ENCODE data around the gene SLX4IP.

- no peak for TF ChIP-seq CTCF (tag by site-specific recombination; IDR thresholded peaks at IDR 0.05)
- TF ChIP-seq, protein P1, sequence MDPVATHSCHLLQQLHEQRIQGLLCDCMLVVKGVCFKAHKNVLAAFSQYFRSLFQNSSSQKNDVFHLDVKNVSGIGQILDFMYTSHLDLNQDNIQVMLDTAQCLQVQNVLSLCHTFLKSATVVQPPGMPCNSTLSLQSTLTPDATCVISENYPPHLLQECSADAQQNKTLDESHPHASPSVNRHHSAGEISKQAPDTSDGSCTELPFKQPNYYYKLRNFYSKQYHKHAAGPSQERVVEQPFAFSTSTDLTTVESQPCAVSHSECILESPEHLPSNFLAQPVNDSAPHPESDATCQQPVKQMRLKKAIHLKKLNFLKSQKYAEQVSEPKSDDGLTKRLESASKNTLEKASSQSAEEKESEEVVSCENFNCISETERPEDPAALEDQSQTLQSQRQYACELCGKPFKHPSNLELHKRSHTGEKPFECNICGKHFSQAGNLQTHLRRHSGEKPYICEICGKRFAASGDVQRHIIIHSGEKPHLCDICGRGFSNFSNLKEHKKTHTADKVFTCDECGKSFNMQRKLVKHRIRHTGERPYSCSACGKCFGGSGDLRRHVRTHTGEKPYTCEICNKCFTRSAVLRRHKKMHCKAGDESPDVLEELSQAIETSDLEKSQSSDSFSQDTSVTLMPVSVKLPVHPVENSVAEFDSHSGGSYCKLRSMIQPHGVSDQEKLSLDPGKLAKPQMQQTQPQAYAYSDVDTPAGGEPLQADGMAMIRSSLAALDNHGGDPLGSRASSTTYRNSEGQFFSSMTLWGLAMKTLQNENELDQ (tag by site-specific recombination; IDR thresholded peaks at IDR 0.05; ENCODE audit: low read depth) = no peak
- no peak for TF ChIP-seq KLF9 (tag by site-specific recombination; IDR thresholded peaks at IDR 0.05; ENCODE audit: low read depth)
- TF ChIP-seq KLF10 (tag by site-specific recombination; IDR thresholded peaks at IDR 0.05) = no peak
- TF ChIP-seq ZEB2 (tag by site-specific recombination; IDR thresholded peaks at IDR 0.05) = no peak
- TF ChIP-seq ZNF48 (tag by site-specific recombination; IDR thresholded peaks at IDR 0.05) = no peak
- TF ChIP-seq ZNF274 (IDR thresholded peaks at IDR 0.05; ENCODE audit: low read length) = no peak
- no peak for TF ChIP-seq ZNF274 (tag by site-specific recombination; IDR thresholded peaks at IDR 0.05; ENCODE audit: borderline replicate concordance)
- TF ChIP-seq YY1 (tag by site-specific recombination; IDR thresholded peaks at IDR 0.05) = no peak
- TF ChIP-seq, protein P2, sequence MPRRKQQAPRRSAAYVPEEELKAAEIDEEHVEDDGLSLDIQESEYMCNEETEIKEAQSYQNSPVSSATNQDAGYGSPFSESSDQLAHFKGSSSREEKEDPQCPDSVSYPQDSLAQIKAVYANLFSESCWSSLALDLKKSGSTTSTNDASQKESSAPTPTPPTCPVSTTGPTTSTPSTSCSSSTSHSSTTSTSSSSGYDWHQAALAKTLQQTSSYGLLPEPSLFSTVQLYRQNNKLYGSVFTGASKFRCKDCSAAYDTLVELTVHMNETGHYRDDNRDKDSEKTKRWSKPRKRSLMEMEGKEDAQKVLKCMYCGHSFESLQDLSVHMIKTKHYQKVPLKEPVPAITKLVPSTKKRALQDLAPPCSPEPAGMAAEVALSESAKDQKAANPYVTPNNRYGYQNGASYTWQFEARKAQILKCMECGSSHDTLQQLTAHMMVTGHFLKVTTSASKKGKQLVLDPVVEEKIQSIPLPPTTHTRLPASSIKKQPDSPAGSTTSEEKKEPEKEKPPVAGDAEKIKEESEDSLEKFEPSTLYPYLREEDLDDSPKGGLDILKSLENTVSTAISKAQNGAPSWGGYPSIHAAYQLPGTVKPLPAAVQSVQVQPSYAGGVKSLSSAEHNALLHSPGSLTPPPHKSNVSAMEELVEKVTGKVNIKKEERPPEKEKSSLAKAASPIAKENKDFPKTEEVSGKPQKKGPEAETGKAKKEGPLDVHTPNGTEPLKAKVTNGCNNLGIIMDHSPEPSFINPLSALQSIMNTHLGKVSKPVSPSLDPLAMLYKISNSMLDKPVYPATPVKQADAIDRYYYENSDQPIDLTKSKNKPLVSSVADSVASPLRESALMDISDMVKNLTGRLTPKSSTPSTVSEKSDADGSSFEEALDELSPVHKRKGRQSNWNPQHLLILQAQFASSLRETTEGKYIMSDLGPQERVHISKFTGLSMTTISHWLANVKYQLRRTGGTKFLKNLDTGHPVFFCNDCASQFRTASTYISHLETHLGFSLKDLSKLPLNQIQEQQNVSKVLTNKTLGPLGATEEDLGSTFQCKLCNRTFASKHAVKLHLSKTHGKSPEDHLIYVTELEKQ (tag by site-specific recombination; IDR thresholded peaks at IDR 0.05; ENCODE audit: borderline replicate concordance) = no peak
- no peak for TF ChIP-seq MYNN (tag by site-specific recombination; IDR thresholded peaks at IDR 0.05; ENCODE audit: borderline replicate concordance)
- TF ChIP-seq ZNF785 (tag by site-specific recombination; IDR thresholded peaks at IDR 0.05) = no peak
- no peak for TF ChIP-seq ZNF169 (tag by site-specific recombination; IDR thresholded peaks at IDR 0.05)
These were observed 35.2 kb downstream of the SLX4IP start for GRCh38 chr20:10470276-10470675.

All from HEK293 (cell line).